Measurements from ENCODE around the gene COQ5. TPM values are rescaled to one million over a fixed set of nuclear protein-coding genes. Genes with fewer than 3 reads are reported as not detected.

COQ5 gene
- 10 to 100 TPM in 5 of 6 donors, 1 to 10 TPM in 1; 7.2 to 16.1 (median 11.6) TPM for total RNA-seq
- 10 to 100 TPM; 17.0 to 24.3 TPM for polyA plus RNA-seq

- Histone ChIP-seq H3K4me3 (peak within 1 kb of the TSS; percentile 53 to 71 (median 58)), H3K9me3 (no peaks in the 10 kb centered on the region), H3K4me1 (peaks cover 0 to 5% (median 4%) of the 10 kb centered on the region in 3 donors), H3K27ac (peak within 1 kb of the TSS; percentile 79 to 87 (median 83)), H3K27me3 (no peaks in the 10 kb centered on the region), H3K36me3 (no peaks in the 10 kb centered on the region)
- ATAC-seq (peak; percentile 93 to 96 (median 95)), FAIRE-seq (no peak), DNase-seq (peak; percentile 83 to 94 (median 88))
- 0% methylated on average over 38 of the region's 38 CpGs for WGBS, 2 donors
- intact Hi-C loops (cut with DNase I) = no loop called here
- no peak for TF ChIP-seq CTCF (IDR thresholded peaks at IDR 0.05)
These were observed at the start of gene COQ5 for GRCh38 chr12:120528861-120529525. Gene COQ5 (minus strand): TSS chr12:120529158. CDS start chr12:120529141, 17 bp downstream.

GRCh38 chr12:120574106-120574505 lies 45.1 kb upstream of the COQ5 start:
- Histone ChIP-seq H3K27ac (no peak overlapping the region), H3K9me3 (no peaks in the 10 kb centered on the region), H3K27me3 (no peaks in the 10 kb centered on the region), H3K4me3 (no peak overlapping the region), H3K4me1 (no peaks in the 10 kb centered on the region), H3K36me3 (peaks cover 12 to 97% (median 54%) of the 10 kb centered on the region in 3 donors)
- FAIRE-seq (no peak), DNase-seq (no peak), ATAC-seq (no peak)
- 86 to 96% methylated on average over 2 of the region's 2 CpGs for WGBS, 2 donors
- intact Hi-C loops (cut with DNase I) = no loop called here
- no peak for TF ChIP-seq CTCF (IDR thresholded peaks at IDR 0.05)

- DNase-seq (no peak), FAIRE-seq (no peak), ATAC-seq (no peak)
- H3K9me3 ChIP-seq = no peaks in the 10 kb centered on the region
- no peaks in the 10 kb centered on the region for H3K27me3 ChIP-seq
- peaks cover 12 to 97% (median 52%) of the 10 kb centered on the region in 3 donors for H3K36me3 ChIP-seq
- WGBS, 2 donors = 58 to 60% methylated on average over 6 of the region's 6 CpGs
- no peaks in the 10 kb centered on the region for H3K4me1 ChIP-seq
- H3K27ac ChIP-seq = no peak overlapping the region
- no peak for TF ChIP-seq CTCF (IDR thresholded peaks at IDR 0.05)
- intact Hi-C loops (cut with DNase I) = no loop called here
- H3K4me3 ChIP-seq = no peak overlapping the region
These were observed 44.6 kb upstream of the COQ5 start for GRCh38 chr12:120573560-120573959.

- DNase-seq = no peak
- peaks cover 12 to 92% (median 48%) of the 10 kb centered on the region in 3 donors for H3K36me3 ChIP-seq
- intact Hi-C loops (cut with DNase I) = no loop called here
- H3K27ac ChIP-seq = no peak overlapping the region
- ATAC-seq = no peak
- no peaks in the 10 kb centered on the region for H3K27me3 ChIP-seq
- no peaks in the 10 kb centered on the region for H3K9me3 ChIP-seq
- no peak for FAIRE-seq
- no peak for TF ChIP-seq CTCF (IDR thresholded peaks at IDR 0.05)
- H3K4me3 ChIP-seq = no peak overlapping the region
- WGBS, 2 donors = 77% methylated on average over 5 of the region's 5 CpGs
- no peaks in the 10 kb centered on the region for H3K4me1 ChIP-seq
These were observed 42.3 kb upstream of the COQ5 start for GRCh38 chr12:120571299-120571698.

GRCh38 chr12:120563495-120563894 lies 34.5 kb upstream of the COQ5 start:
- H3K9me3 ChIP-seq = no peaks in the 10 kb centered on the region
- no peak for TF ChIP-seq CTCF (IDR thresholded peaks at IDR 0.05)
- ATAC-seq (peak in 1 of 4 donors; percentile 16), FAIRE-seq (no peak), DNase-seq (no peak)
- H3K36me3 ChIP-seq = peaks cover 11 to 85% (median 44%) of the 10 kb centered on the region in 3 donors
- H3K4me1 ChIP-seq = no peaks in the 10 kb centered on the region
- WGBS, 2 donors = 90 to 93% methylated on average over 11 of the region's 11 CpGs
- H3K27ac ChIP-seq = no peak overlapping the region
- no peak overlapping the region for H3K4me3 ChIP-seq
- H3K27me3 ChIP-seq = no peaks in the 10 kb centered on the region
- intact Hi-C loops (cut with DNase I) = no loop called here
